ENCODE measurements around the gene ASPN. TPM values are rescaled to one million over a fixed set of nuclear protein-coding genes. Genes with fewer than 3 reads are reported as not detected.

Gene ASPN
- total and polyA plus RNA-seq, 11 donors: 4.6 to 36.3 (median 17.3) TPM

GRCh38 chr9:92486371-92486770, 4.1 kb upstream of the ASPN start:
- intact Hi-C loops (cut with DNase I): loop anchor here in 4 of 10 donors (5.0 to 10.0 kb wide), 4 partner anchors 48 to 128 kb away; partner anchors contain the start of gene ECM2 (in 1 of the 4)
- 78 to 80% (median 79%) methylated on average over 3 of the region's 3 CpGs for WGBS, 4 donors
- Histone ChIP-seq H3K4me1 (peaks cover 0 to 50% (median 17%) of the 10 kb centered on the region in 12 donors), H3K9me3 (no peaks in the 10 kb centered on the region), H3K36me3 (no peaks in the 10 kb centered on the region), H3K27ac (no peak overlapping the region), H3K27me3 (no peaks in the 10 kb centered on the region), H3K4me3 (no peak overlapping the region)
- DNase-seq (no peak), ATAC-seq (no peak)
- TF ChIP-seq CTCF (IDR thresholded peaks at IDR 0.05): no peak
- TF ChIP-seq POLR2A (IDR thresholded peaks at IDR 0.05): no peak

GRCh38 chr9:92484563-92484962, 2.3 kb upstream of the ASPN start:
- no peaks in the 10 kb centered on the region for H3K27me3 ChIP-seq
- H3K4me1 ChIP-seq: peaks cover 0 to 61% (median 24%) of the 10 kb centered on the region in 12 donors
- intact Hi-C loops (cut with DNase I): loop anchor here in 4 of 10 donors (5.0 to 10.0 kb wide), 5 partner anchors 48 to 130 kb away; partner anchors contain the start of gene ECM2 (in 1 of the 4)
- 57 to 72% (median 66%) methylated on average over 3 of the region's 3 CpGs for WGBS, 4 donors
- peak overlapping the region in 2 of 12 donors; percentile 35 to 43 for H3K27ac ChIP-seq
- ATAC-seq (no peak), DNase-seq (no peak)
- no peaks in the 10 kb centered on the region for H3K9me3 ChIP-seq
- no peaks in the 10 kb centered on the region for H3K36me3 ChIP-seq
- TF ChIP-seq POLR2A (IDR thresholded peaks at IDR 0.05): no peak
- TF ChIP-seq CTCF (IDR thresholded peaks at IDR 0.05): no peak
- H3K4me3 ChIP-seq: no peak overlapping the region

GRCh38 chr9:92483627-92484545, 1.6 kb upstream of the ASPN start:
- ATAC-seq (no peak), DNase-seq (no peak)
- Histone ChIP-seq H3K4me1 (peaks cover 0 to 60% (median 23%) of the 10 kb centered on the region in 12 donors), H3K27ac (peak overlapping the region in 6 of 12 donors; percentile 27 to 80 (median 41)), H3K36me3 (no peaks in the 10 kb centered on the region), H3K9me3 (no peaks in the 10 kb centered on the region), H3K4me3 (no peak overlapping the region), H3K27me3 (no peaks in the 10 kb centered on the region)
- WGBS, 4 donors: 63 to 69% (median 65%) methylated on average over 5 of the region's 5 CpGs
- no peak for TF ChIP-seq POLR2A (IDR thresholded peaks at IDR 0.05)
- TF ChIP-seq CTCF (IDR thresholded peaks at IDR 0.05): no peak
- intact Hi-C loops (cut with DNase I): loop anchor here in 4 of 10 donors (5.0 to 10.0 kb wide), 5 partner anchors 48 to 131 kb away; partner anchors contain the start of gene ECM2 (in 1 of the 4)

GRCh38 chr9:92482805-92483204, 499 bp upstream of the ASPN start:
- no peaks in the 10 kb centered on the region for H3K27me3 ChIP-seq
- intact Hi-C loops (cut with DNase I): loop anchor here in 4 of 10 donors (5.0 to 10.0 kb wide), 5 partner anchors 49 to 132 kb away; partner anchors contain the start of gene ECM2 (in 1 of the 4)
- H3K9me3 ChIP-seq: no peaks in the 10 kb centered on the region
- ATAC-seq: no peak
- TF ChIP-seq CTCF (IDR thresholded peaks at IDR 0.05): no peak
- no peak for TF ChIP-seq POLR2A (IDR thresholded peaks at IDR 0.05)
- H3K4me3 ChIP-seq: peak overlapping the region in 4 of 12 donors; percentile 46 to 60 (median 55)
- no peak for DNase-seq
- peak overlapping the region in 4 of 12 donors; percentile 20 to 85 (median 80) for H3K27ac ChIP-seq
- peaks cover 0 to 53% (median 23%) of the 10 kb centered on the region in 12 donors for H3K4me1 ChIP-seq
- no peaks in the 10 kb centered on the region for H3K36me3 ChIP-seq
